ENCODE measurements around the gene TMEM59. TPM values are rescaled to one million over a fixed set of nuclear protein-coding genes. Genes with fewer than 3 reads are reported as not detected.
"Not testable (repeated sequence)": the region's sequence is repeated elsewhere in the genome, so short reads cannot be mapped to it uniquely, and the experiment has no call there.

TMEM59 gene
- total RNA-seq, 1 experiment from 2014 or later: 192 TPM

GRCh38 chr1:54096877-54097240 is 43.9 kb upstream of the TMEM59 start:
- ChIA-PET CTCF (interaction anchor here (1.3 to 4.1 kb wide), 2 partner anchors 16 to 392 kb away, joined by 4 to 20 read pairs; no protein-coding TSS in a partner anchor), POLR2A (interaction anchor here (0.6 kb wide), 1 partner anchor 849 kb away, joined by 4 read pairs; no protein-coding TSS in a partner anchor)
- H3K36me3 Mint-ChIP-seq (ENCODE audit: insufficient read depth, unreplicated experiment): peaks cover 17% of the 10 kb centered on the region
- no peak overlapping the region for H3K27ac Mint-ChIP-seq (ENCODE audit: low read depth, unreplicated experiment)
- no TSS peak for BruUV-seq (replicated peaks)
- no peaks in the 10 kb centered on the region for H3K4me1 Mint-ChIP-seq (ENCODE audit: insufficient read depth, unreplicated experiment)
- H3K4me3 Mint-ChIP-seq (ENCODE audit: unreplicated experiment): no peak overlapping the region
- no peaks in the 10 kb centered on the region for H3K27me3 Mint-ChIP-seq (ENCODE audit: insufficient read depth, unreplicated experiment)
- no peak for DNase-seq (ENCODE audit: unreplicated experiment)
- H3K9me3 Mint-ChIP-seq (ENCODE audit: unreplicated experiment): no peaks in the 10 kb centered on the region
- intact Hi-C loops (cut with micrococcal nuclease): no loop called here
- no peak for TF ChIP-seq CTCF (IDR thresholded peaks at IDR 0.05; ENCODE audit: unreplicated experiment)

DNA sequence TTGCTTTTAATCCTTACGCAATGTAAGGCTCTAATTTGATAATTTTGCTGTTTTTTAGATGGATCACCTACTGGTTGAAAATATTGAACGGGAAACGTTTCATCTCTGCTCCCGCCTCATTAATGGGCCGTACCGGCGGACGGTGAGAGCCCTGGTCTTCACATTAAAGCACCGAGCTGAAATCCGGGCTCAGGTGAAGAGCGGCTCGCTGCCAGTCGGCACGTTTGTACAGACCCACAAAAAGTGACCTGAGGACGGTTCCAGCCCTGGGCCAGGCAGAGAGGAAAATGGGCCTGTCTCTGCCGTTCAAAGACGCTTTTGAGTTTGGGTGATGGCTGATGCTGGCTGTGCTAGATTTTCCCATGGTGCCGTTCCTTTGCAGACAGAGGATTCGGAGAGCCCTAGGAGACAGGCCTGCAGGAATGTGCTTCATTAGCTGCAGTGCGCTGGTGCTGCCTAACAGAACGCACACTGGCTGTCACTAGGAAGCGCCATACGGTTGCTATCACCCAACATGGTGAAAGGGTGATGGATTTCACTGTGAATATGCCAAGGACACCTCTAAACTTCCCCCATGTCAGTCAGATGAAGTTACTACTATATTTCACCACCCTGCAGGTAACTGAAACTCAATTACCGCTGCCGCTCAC is 43.3 kb upstream of the TMEM59 start:
- CTCF ChIA-PET: interaction anchor here (1.3 to 4.1 kb wide), 2 partner anchors 15 to 393 kb away, joined by 4 to 20 read pairs; no protein-coding TSS in a partner anchor
- intact Hi-C loops (cut with micrococcal nuclease): no loop called here
- H3K27ac Mint-ChIP-seq (ENCODE audit: low read depth, unreplicated experiment): no peak overlapping the region
- POLR2A ChIA-PET: interaction anchor here (0.6 kb wide), 1 partner anchor 849 kb away, joined by 4 read pairs; no protein-coding TSS in a partner anchor
- peaks cover 17% of the 10 kb centered on the region for H3K36me3 Mint-ChIP-seq (ENCODE audit: insufficient read depth, unreplicated experiment)
- no TSS peak for BruUV-seq (replicated peaks)
- H3K9me3 Mint-ChIP-seq (ENCODE audit: unreplicated experiment): no peaks in the 10 kb centered on the region
- no peak for TF ChIP-seq CTCF (IDR thresholded peaks at IDR 0.05; ENCODE audit: unreplicated experiment)
- DNase-seq (ENCODE audit: unreplicated experiment): no peak
- no peaks in the 10 kb centered on the region for H3K4me1 Mint-ChIP-seq (ENCODE audit: insufficient read depth, unreplicated experiment)
- H3K4me3 Mint-ChIP-seq (ENCODE audit: unreplicated experiment): no peak overlapping the region
- no peaks in the 10 kb centered on the region for H3K27me3 Mint-ChIP-seq (ENCODE audit: insufficient read depth, unreplicated experiment)

GRCh38 chr1:54095546-54096226 is 42.7 kb upstream of the TMEM59 start:
- Mint-ChIP-seq H3K27me3 (ENCODE audit: insufficient read depth, unreplicated experiment) (no peaks in the 10 kb centered on the region), H3K4me3 (ENCODE audit: unreplicated experiment) (no peak overlapping the region), H3K9me3 (ENCODE audit: unreplicated experiment) (no peaks in the 10 kb centered on the region), H3K36me3 (ENCODE audit: insufficient read depth, unreplicated experiment) (peaks cover 17% of the 10 kb centered on the region), H3K27ac (ENCODE audit: low read depth, unreplicated experiment) (no peak overlapping the region), H3K4me1 (ENCODE audit: insufficient read depth, unreplicated experiment) (no peaks in the 10 kb centered on the region)
- POLR2A ChIA-PET: interaction anchor here (0.9 kb wide), 1 partner anchor 12 kb away, joined by 4 read pairs; no protein-coding TSS in a partner anchor
- BruUV-seq (replicated peaks): no TSS peak
- no peak for DNase-seq (ENCODE audit: unreplicated experiment)
- intact Hi-C loops (cut with micrococcal nuclease): no loop called here
- TF ChIP-seq CTCF (IDR thresholded peaks at IDR 0.05; ENCODE audit: unreplicated experiment): no peak
- CTCF ChIA-PET: interaction anchor here (0.6 kb wide), 1 partner anchor 10 kb away, joined by 4 read pairs; no protein-coding TSS in a partner anchor

GRCh38 chr1:54094730-54095105 is 41.7 kb upstream of the TMEM59 start:
- H3K4me3 Mint-ChIP-seq (ENCODE audit: unreplicated experiment); BruUV-seq (replicated peaks); H3K27ac Mint-ChIP-seq (ENCODE audit: low read depth, unreplicated experiment); intact Hi-C loops (cut with micrococcal nuclease); H3K9me3 Mint-ChIP-seq (ENCODE audit: unreplicated experiment); H3K27me3 Mint-ChIP-seq (ENCODE audit: insufficient read depth, unreplicated experiment); DNase-seq (ENCODE audit: unreplicated experiment); H3K4me1 Mint-ChIP-seq (ENCODE audit: insufficient read depth, unreplicated experiment): not testable (repeated sequence)
- ChIA-PET CTCF (interaction anchor here (0.6 kb wide), 1 partner anchor 9 kb away, joined by 4 read pairs; no protein-coding TSS in a partner anchor), POLR2A (interaction anchor here (0.9 kb wide), 1 partner anchor 11 kb away, joined by 4 read pairs; no protein-coding TSS in a partner anchor)
- H3K36me3 Mint-ChIP-seq (ENCODE audit: insufficient read depth, unreplicated experiment): peaks cover 17% of the 10 kb centered on the region

Measured in MCF 10A (cell line).